Measurements from ENCODE around the gene TMEM192.

GRCh38 chr4:165095291-165095690, 17.4 kb downstream of the TMEM192 start:
- TF ChIP-seq CTCF (IDR thresholded peaks at IDR 0.05) (no peak), POLR2A (IDR thresholded peaks at IDR 0.05) (no peak)
